Gastroesophageal sphincter (tissue), 3 donors: ENCODE measurements around the gene MGAT5B.

ENCODE experiments used
- CTCF ChIP-seq, 4 experiments: fragments of 200-600 bp in 2 of 4; fragments of 450-650 bp in 2 of 4; sonication (generic) in 1 of 4; IDR thresholded peaks; one replicate each; pipeline ENCODE4 v1.5.1; 2017 to 2019; ENCODE audit warnings: antibody characterized with exemption in 4 of 4, mild to moderate bottlenecking in 2 of 4, moderate library complexity in 2 of 4
- EP300 ChIP-seq: sonication (generic); formaldehyde crosslinking; IDR thresholded peaks from one replicate; pipeline ENCODE4 v1.6.1; 2017; ENCODE audit warnings: antibody characterized with exemption, mild to moderate bottlenecking
- POLR2A ChIP-seq, 2 donors: fragments of 450-650 bp; IDR thresholded peaks; one replicate each; pipeline ENCODE4 v1.6.1; 2017; ENCODE audit warnings: antibody characterized with exemption in 2 of 2, mild to moderate bottlenecking in 2 of 2, moderate library complexity in 1 of 2
- POLR2AphosphoS5 ChIP-seq: sonication (generic); formaldehyde crosslinking; IDR thresholded peaks from one replicate; pipeline ENCODE4 v1.6.1; 2017; ENCODE audit warnings: antibody characterized with exemption

DNA sequence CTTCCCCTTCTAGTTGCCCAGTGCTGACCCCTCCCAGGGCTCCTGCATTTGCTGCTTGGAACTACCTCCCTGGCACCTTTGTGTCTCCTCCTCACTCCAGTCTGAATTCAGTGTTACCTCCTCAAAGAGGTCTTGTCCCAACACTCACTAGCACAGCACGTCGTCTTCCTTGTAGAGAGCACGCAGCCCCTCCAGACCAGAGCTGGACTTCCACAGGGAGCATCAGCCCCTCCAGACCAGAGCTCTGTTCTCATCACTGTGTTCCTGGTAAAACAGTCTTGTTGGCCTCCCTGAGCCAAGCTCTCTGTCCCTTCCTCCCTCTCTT is 27.8 kb upstream of the MGAT5B start:
- no peak for TF ChIP-seq POLR2A (IDR thresholded peaks at IDR 0.05)
- no peak for TF ChIP-seq CTCF (IDR thresholded peaks at IDR 0.05)
- no peak for TF ChIP-seq POLR2AphosphoS5
- no peak for TF ChIP-seq EP300
